Measurements from ENCODE around the gene DLG5. TPM values are rescaled to one million over a fixed set of nuclear protein-coding genes. Genes with fewer than 3 reads are reported as not detected.

Gene DLG5
- total RNA-seq, 3 donors from 2014 or later: 28.9 to 78.3 (median 35.1) TPM

DNA sequence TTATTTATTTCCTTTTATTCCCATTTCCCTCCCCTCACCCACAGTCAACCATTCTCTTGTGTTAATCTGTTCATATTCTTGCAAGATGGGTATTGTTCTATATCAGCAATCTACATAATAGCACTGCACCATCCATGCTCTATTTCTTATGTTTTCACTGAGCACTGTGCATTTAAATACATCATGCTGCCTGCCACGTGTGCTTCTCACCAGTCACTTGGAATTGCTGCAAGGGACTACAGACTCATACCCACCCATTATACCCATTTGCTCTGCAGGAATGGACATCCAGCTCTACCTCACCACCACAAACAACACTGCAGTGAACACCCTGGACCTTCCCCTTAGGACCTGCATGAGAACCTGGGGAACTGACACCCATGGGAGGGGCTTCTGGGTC, 20.8 kb downstream of the DLG5 start:
- intact Hi-C loops (cut with DNase I, micrococcal nuclease): no loop called here
- H3K4me1 ChIP-seq (ENCODE audit: low read depth): peaks cover 25% of the 10 kb centered on the region
- H3K4me3 ChIP-seq: no peak overlapping the region
- no peak for ATAC-seq
- TF ChIP-seq, protein P1, sequence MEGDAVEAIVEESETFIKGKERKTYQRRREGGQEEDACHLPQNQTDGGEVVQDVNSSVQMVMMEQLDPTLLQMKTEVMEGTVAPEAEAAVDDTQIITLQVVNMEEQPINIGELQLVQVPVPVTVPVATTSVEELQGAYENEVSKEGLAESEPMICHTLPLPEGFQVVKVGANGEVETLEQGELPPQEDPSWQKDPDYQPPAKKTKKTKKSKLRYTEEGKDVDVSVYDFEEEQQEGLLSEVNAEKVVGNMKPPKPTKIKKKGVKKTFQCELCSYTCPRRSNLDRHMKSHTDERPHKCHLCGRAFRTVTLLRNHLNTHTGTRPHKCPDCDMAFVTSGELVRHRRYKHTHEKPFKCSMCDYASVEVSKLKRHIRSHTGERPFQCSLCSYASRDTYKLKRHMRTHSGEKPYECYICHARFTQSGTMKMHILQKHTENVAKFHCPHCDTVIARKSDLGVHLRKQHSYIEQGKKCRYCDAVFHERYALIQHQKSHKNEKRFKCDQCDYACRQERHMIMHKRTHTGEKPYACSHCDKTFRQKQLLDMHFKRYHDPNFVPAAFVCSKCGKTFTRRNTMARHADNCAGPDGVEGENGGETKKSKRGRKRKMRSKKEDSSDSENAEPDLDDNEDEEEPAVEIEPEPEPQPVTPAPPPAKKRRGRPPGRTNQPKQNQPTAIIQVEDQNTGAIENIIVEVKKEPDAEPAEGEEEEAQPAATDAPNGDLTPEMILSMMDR (IDR thresholded peaks at IDR 0.05): no peak
- no peak for DNase-seq
- no peaks in the 10 kb centered on the region for H3K36me3 ChIP-seq (ENCODE audit: low read depth)
- no peaks in the 10 kb centered on the region for H3K9me3 ChIP-seq

DNA sequence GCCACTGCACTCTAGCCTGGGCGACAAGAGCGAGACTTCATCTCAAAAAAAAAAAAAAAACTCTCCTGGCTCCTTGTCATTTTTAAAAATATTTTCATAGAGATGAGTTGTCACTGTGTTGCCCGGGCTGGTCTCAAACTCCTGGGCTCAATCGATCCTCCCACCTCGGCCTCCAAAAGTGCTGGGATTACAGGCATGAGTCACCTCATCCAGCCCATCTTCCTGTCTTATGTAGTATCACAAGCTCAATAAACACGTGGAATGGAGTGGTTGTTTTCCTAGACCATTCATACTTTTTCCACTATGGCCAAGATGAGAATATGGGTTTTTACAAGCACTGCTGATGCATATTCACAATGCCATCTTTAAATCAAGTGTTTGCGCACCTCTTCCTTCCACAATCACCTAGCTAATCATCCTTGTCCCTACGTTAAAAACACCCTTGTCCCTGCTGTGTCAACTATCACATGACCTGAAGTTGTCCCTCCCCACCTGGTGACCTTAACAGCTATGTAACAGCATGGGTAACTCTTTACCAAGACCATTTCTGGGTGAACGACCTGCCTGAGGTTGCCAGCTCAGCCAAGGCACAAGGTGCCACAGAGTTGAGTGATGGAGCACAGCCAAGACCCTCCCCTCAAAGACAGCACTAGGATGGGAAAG, 21.3 kb downstream of the DLG5 start:
- ATAC-seq (no peak), DNase-seq (no peak)
- Histone ChIP-seq H3K36me3 (ENCODE audit: low read depth) (no peaks in the 10 kb centered on the region), H3K9me3 (no peaks in the 10 kb centered on the region), H3K4me1 (ENCODE audit: low read depth) (peaks cover 22% of the 10 kb centered on the region), H3K4me3 (no peak overlapping the region)
- intact Hi-C loops (cut with DNase I, micrococcal nuclease): no loop called here
- TF ChIP-seq, protein P1 (IDR thresholded peaks at IDR 0.05): no peak

DNA sequence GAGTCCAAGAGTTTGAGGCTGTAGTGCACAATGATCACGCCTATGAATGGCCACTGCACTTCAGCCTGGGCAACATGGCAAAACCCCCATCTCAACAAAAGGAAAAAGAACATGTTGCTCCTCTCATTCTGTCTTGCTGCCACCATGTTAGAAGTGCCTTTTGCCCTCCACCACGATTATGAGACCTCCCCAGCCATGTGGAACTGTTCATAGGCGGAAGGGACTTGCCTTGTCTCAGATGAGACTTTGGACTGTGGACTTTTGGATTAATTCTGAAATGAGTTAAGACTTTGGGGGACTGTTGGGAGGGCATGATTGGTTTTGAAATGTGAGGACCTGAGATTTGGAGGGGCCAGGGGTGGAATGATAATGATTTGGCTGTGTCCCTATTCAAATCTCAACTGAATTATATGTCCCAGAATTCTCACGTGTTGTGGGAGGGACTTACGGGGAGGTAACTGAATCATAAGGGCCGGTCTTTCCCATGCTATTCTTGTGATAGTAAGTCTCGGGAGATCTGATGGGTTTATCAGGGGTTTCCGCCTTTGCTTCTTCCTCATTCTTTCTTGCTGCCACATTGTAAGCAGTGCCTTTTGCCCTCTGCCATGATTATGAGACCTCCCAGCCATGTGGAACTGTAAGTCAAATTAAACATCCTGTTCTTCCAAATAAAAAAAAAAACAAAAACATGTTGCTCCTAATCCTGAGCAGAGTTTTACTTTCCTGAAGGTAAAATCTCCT, 22.3 kb downstream of the DLG5 start:
- TF ChIP-seq, protein P1 (IDR thresholded peaks at IDR 0.05): no peak
- Histone ChIP-seq H3K4me1 (ENCODE audit: low read depth) (peaks cover 22% of the 10 kb centered on the region), H3K36me3 (ENCODE audit: low read depth) (no peaks in the 10 kb centered on the region), H3K9me3 (no peaks in the 10 kb centered on the region), H3K4me3 (no peak overlapping the region)
- ATAC-seq: no peak
- no peak for DNase-seq
- intact Hi-C loops (cut with DNase I, micrococcal nuclease): no loop called here

DNA sequence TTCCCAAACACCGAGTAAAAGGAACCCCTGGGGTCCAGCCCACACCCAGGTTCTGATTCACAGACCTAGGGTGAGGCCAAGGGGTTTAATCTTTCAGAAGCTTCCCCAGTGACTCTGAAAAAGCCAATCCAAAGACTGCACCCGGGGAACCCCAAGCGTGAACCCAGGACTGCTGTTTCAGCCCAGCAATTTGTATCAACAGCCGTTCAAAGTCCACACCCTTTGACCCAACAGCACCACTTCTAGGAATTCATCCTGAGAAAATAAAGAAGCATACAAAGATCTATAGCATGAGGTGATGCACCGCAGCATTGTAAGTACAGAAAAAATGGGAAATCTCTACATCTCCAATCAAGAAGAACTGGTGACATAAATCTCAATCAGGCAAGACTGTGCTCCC, 24.4 kb downstream of the DLG5 start:
- DNase-seq (peak in 2 of 3 donors; percentile 48 to 67), ATAC-seq (peak; percentile 31)
- Histone ChIP-seq H3K4me1 (ENCODE audit: low read depth) (peaks cover 35% of the 10 kb centered on the region), H3K36me3 (ENCODE audit: low read depth) (no peaks in the 10 kb centered on the region), H3K4me3 (no peak overlapping the region), H3K9me3 (no peaks in the 10 kb centered on the region)
- TF ChIP-seq, protein P1 (IDR thresholded peaks at IDR 0.05): no peak
- intact Hi-C loops (cut with DNase I, micrococcal nuclease): no loop called here

DNA sequence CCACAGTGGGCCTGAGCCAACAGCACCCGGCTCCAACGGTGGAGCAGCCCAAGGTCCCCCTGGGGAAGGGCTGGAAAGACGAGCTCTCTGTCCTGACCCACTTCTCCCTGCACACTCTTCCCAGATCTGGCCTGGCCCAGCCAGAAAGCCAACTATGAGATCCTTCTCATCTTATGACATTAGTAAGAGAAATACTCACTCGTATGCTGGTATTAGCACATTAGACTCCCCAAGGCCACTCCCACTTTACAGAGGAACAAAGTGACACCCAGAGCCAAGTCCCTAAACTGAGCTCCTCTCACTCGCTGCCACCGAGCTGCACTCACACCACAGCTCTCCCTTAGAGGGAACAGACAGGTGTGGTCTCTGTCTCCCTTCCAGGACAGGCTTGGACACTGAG, 24.8 kb downstream of the DLG5 start:
- TF ChIP-seq, protein P1 (IDR thresholded peaks at IDR 0.05): no peak
- no peaks in the 10 kb centered on the region for H3K9me3 ChIP-seq
- DNase-seq (no peak), ATAC-seq (peak; percentile 3)
- peaks cover 35% of the 10 kb centered on the region for H3K4me1 ChIP-seq (ENCODE audit: low read depth)
- intact Hi-C loops (cut with DNase I, micrococcal nuclease): no loop called here
- no peak overlapping the region for H3K4me3 ChIP-seq
- H3K36me3 ChIP-seq (ENCODE audit: low read depth): no peaks in the 10 kb centered on the region

All from mucosa of descending colon (tissue), 3 donors.